ENCODE measurements around the gene KCNE5.

KCNE5 gene

DNA sequence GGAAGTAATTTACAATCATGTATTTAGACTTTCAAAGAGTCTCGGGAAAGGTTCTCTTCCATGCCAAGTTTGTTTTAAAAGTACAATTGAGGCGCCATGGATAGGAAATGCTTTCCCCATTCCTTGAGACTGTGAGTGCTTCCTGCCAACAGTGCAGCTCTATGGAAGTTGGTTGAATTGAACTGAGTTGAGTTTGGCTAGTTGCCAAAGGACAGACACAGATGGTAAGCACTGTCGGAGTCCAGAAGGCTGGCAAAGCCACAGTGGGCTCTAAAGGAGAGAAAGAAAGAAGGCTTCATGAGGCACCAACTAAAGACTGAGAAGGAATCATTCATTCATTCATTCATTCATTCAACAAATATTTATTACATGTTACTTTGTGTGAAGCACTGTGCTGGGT is 4.3 kb upstream of the KCNE5 start:
- Histone ChIP-seq H3K4me2 (ENCODE audit: low read length) (no peak overlapping the region), H3K27ac (ENCODE audit: low read depth, low read length) (no peak overlapping the region), H3K4me3 (ENCODE audit: low read length) (no peak overlapping the region), H3K9me2 (replicated peaks; ENCODE audit: control insufficient read depth, low read length) (no peaks in the 10 kb centered on the region), H3K9me3 (ENCODE audit: control insufficient read depth, insufficient read depth, low read length) (no peaks in the 10 kb centered on the region), H3K36me3 (ENCODE audit: control insufficient read depth, low read length) (no peaks in the 10 kb centered on the region), H3F3A (ENCODE audit: control insufficient read depth, insufficient read depth) (no peaks in the 10 kb centered on the region), H3K4me1 (ENCODE audit: control insufficient read depth, low read length) (no peaks in the 10 kb centered on the region), H3K27me3 (ENCODE audit: control insufficient read depth, low read length) (no peaks in the 10 kb centered on the region), H3K79me2 (ENCODE audit: control insufficient read depth, low read length) (no peaks in the 10 kb centered on the region), H4K20me1 (ENCODE audit: control insufficient read depth, insufficient read depth, low read depth, low read length) (no peaks in the 10 kb centered on the region)
- no peak for TF ChIP-seq CTCF (IDR thresholded peaks at IDR 0.05; ENCODE audit: low read depth, low read length, poor library complexity, severe bottlenecking)
- no peak for TF ChIP-seq EZH2phosphoT487 (IDR thresholded peaks at IDR 0.05; ENCODE audit: borderline replicate concordance, low read length)

- no peaks in the 10 kb centered on the region for H3F3A ChIP-seq (ENCODE audit: control insufficient read depth, insufficient read depth)
- H3K36me3 ChIP-seq (ENCODE audit: control insufficient read depth, low read length): no peaks in the 10 kb centered on the region
- no peak overlapping the region for H3K4me3 ChIP-seq (ENCODE audit: low read length)
- no peaks in the 10 kb centered on the region for H4K20me1 ChIP-seq (ENCODE audit: control insufficient read depth, insufficient read depth, low read depth, low read length)
- H3K9me2 ChIP-seq (replicated peaks; ENCODE audit: control insufficient read depth, low read length): no peaks in the 10 kb centered on the region
- no peaks in the 10 kb centered on the region for H3K9me3 ChIP-seq (ENCODE audit: control insufficient read depth, insufficient read depth, low read length)
- no peaks in the 10 kb centered on the region for H3K27me3 ChIP-seq (ENCODE audit: control insufficient read depth, low read length)
- H3K79me2 ChIP-seq (ENCODE audit: control insufficient read depth, low read length): no peaks in the 10 kb centered on the region
- TF ChIP-seq EZH2phosphoT487 (IDR thresholded peaks at IDR 0.05; ENCODE audit: borderline replicate concordance, low read length): no peak
- no peak for TF ChIP-seq CTCF (IDR thresholded peaks at IDR 0.05; ENCODE audit: low read depth, low read length, poor library complexity, severe bottlenecking)
- no peak overlapping the region for H3K4me2 ChIP-seq (ENCODE audit: low read length)
- H3K4me1 ChIP-seq (ENCODE audit: control insufficient read depth, low read length): no peaks in the 10 kb centered on the region
- H3K27ac ChIP-seq (ENCODE audit: low read depth, low read length): no peak overlapping the region
These were observed 1.7 kb upstream of the KCNE5 start for GRCh38 chrX:109626637-109627036.

DNA sequence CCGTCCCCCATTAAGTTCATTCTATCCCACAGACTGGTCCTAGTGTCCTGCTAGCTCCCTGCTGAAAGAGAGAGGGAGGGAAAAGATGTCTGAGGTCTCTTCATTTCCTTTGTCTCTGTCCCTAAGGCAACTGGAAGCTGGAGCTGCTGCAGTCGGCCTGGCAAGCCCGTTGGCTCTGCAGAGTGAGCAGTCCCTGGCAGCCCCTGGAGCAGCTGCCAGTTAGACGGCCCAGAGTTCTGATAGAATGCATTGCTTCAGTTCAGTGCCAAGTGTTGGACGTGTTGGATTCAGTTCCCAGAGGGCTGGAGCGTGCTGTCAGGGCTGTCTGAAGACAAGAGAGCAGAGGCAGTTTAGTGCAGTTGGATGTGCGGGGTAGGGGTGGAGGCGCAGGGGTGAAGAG is 975 bp downstream of the KCNE5 start:
- Histone ChIP-seq H3K27ac (ENCODE audit: low read depth, low read length) (no peak overlapping the region), H4K20me1 (ENCODE audit: control insufficient read depth, insufficient read depth, low read depth, low read length) (no peaks in the 10 kb centered on the region), H3K4me1 (ENCODE audit: control insufficient read depth, low read length) (no peaks in the 10 kb centered on the region), H3K9me2 (replicated peaks; ENCODE audit: control insufficient read depth, low read length) (no peaks in the 10 kb centered on the region), H3K79me2 (ENCODE audit: control insufficient read depth, low read length) (no peaks in the 10 kb centered on the region), H3K36me3 (ENCODE audit: control insufficient read depth, low read length) (no peaks in the 10 kb centered on the region), H3K4me2 (ENCODE audit: low read length) (no peak overlapping the region), H3K27me3 (ENCODE audit: control insufficient read depth, low read length) (no peaks in the 10 kb centered on the region), H3F3A (ENCODE audit: control insufficient read depth, insufficient read depth) (no peaks in the 10 kb centered on the region), H3K9me3 (ENCODE audit: control insufficient read depth, insufficient read depth, low read length) (no peaks in the 10 kb centered on the region), H3K4me3 (ENCODE audit: low read length) (no peak overlapping the region)
- no peak for TF ChIP-seq CTCF (IDR thresholded peaks at IDR 0.05; ENCODE audit: low read depth, low read length, poor library complexity, severe bottlenecking)
- no peak for TF ChIP-seq EZH2phosphoT487 (IDR thresholded peaks at IDR 0.05; ENCODE audit: borderline replicate concordance, low read length)

DNA sequence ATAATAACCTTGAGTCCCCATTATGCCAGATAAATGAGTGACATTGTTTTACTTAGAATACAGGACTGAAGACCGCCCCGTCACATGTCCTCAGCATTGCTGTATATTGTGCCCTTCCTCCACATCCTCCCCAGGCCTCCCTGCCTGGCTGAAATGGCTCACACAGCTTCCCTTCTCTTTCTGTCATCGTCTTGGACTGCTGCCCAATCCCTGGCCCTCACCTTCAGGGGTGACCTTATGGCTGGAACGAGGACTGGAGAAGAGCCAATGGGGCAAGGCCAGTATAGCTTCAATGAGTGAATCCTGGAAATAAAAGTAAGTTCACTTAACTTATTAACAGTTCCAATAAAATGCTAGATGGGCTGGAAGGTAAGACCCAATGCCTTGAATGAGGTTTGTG is 2.7 kb downstream of the KCNE5 start:
- H3K9me2 ChIP-seq (replicated peaks; ENCODE audit: control insufficient read depth, low read length): no peaks in the 10 kb centered on the region
- no peak overlapping the region for H3K4me2 ChIP-seq (ENCODE audit: low read length)
- H3K9me3 ChIP-seq (ENCODE audit: control insufficient read depth, insufficient read depth, low read length): no peaks in the 10 kb centered on the region
- H3K79me2 ChIP-seq (ENCODE audit: control insufficient read depth, low read length): no peaks in the 10 kb centered on the region
- H3F3A ChIP-seq (ENCODE audit: control insufficient read depth, insufficient read depth): no peaks in the 10 kb centered on the region
- H3K27me3 ChIP-seq (ENCODE audit: control insufficient read depth, low read length): no peaks in the 10 kb centered on the region
- no peaks in the 10 kb centered on the region for H4K20me1 ChIP-seq (ENCODE audit: control insufficient read depth, insufficient read depth, low read depth, low read length)
- no peak overlapping the region for H3K27ac ChIP-seq (ENCODE audit: low read depth, low read length)
- no peaks in the 10 kb centered on the region for H3K36me3 ChIP-seq (ENCODE audit: control insufficient read depth, low read length)
- H3K4me3 ChIP-seq (ENCODE audit: low read length): no peak overlapping the region
- TF ChIP-seq CTCF (IDR thresholded peaks at IDR 0.05; ENCODE audit: low read depth, low read length, poor library complexity, severe bottlenecking) (no peak), EZH2phosphoT487 (IDR thresholded peaks at IDR 0.05; ENCODE audit: borderline replicate concordance, low read length) (no peak)
- H3K4me1 ChIP-seq (ENCODE audit: control insufficient read depth, low read length): no peaks in the 10 kb centered on the region

Measured in DOHH2 (cell line).